Activated CD4-positive, alpha-beta T cell treated with anti-CD3 and anti-CD28 coated beads, Interleukin-2, amount 50 U/mL, for 24 hours (primary cell): ENCODE results near the gene POLR1G.

Source experiments
- DNase-seq, 2 donors: peaks; one replicate each; pipeline ENCODE4 v3.0.0-alpha.2; 2020; ENCODE audit warnings: low read depth in 1 of 2, low spot score in 1 of 2

POLR1G gene

GRCh38 chr19:45443462-45444317, 37.2 kb downstream of the POLR1G start:
- peak in 1 of 2 donors; percentile 31 for DNase-seq

DNA sequence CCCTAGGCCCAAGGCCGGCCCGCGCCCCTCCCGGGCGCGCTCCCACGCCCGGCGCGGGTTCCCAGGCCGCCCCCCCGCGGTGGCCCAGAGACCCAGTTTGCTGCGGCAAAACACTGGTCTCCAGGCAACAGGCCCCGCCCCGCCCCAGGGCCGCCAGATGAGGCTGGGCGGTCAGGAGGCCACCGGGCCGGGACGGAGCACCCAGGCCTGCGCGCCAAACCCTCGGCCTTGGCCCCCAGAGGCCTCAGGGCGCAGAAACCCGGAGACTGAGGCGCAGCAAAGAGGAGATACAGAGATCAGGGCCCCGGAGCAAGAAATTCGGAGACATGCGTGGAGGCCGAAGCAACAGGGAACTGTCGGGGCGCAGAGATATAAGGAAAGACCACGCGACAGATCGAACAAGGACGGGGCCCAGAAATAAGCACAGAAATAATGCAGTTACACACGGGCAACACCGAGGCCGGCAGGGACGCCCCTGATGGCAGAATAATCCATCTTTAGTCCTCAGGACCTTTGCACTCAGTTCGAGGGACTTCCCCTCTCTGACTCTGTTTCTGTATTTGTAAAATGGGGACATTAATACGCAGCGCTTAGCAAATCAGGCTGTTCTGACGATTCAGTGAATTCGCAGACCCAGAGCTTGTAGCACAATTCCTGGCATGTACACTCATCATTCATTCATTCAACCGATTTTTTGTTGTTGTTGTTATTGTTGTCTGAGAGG, 38.0 kb downstream of the POLR1G start:
- peak; percentile 43 to 56 for DNase-seq

GRCh38 chr19:45445139-45445538, 38.7 kb downstream of the POLR1G start:
- no peak for DNase-seq

- DNase-seq = no peak
Observed at GRCh38 chr19:45446295-45446694, 39.9 kb downstream of the POLR1G start.

GRCh38 chr19:45446944-45447343, 40.5 kb downstream of the POLR1G start:
- DNase-seq = no peak

DNA sequence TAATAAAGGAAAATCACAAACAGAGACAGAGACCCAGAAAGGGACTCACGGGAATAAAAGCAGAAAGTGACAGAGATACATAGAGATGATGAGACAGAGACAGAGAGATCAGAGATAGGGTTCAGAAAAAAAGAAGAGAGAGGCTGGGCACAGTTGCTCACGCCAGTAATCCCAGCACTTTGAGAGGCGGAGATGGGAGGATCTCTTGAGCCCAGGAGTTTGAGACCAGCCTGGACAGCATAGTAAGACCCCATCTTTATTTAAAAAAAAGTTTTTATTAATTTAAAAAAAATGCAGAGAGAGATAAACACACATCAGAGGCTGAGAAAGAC, 41.9 kb downstream of the POLR1G start:
- no peak for DNase-seq

DNA sequence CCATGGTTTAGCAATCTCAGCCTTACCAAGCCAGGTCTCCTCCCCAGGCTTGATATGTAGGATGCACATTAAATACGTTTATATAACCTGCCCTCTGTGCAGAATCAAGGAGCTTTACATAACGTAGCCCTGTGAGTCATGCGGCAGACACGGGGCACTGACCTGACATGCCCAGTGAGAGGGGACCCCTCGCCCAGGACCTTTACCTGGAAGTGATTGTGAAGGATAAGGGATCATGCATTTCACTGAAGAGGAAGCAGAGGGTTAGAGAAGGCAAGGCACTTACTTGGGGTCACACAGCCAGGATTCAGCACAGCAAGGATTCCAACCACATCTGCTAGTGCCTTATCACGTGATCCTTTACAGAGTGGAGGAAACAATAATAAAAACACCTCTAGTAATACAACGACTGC, 42.4 kb downstream of the POLR1G start:
- no peak for DNase-seq

- DNase-seq = no peak
Observed at GRCh38 chr19:45450012-45450333, 43.5 kb downstream of the POLR1G start.

- DNase-seq = peak in 1 of 2 donors; percentile 39
Observed at GRCh38 chr19:45451131-45451849, 44.8 kb downstream of the POLR1G start.

- no peak for DNase-seq
Observed at GRCh38 chr19:45451850-45452387, 45.5 kb downstream of the POLR1G start.

- DNase-seq = peak in 1 of 2 donors; percentile 32
Observed at GRCh38 chr19:45455707-45456499, 49.5 kb downstream of the POLR1G start.

DNA sequence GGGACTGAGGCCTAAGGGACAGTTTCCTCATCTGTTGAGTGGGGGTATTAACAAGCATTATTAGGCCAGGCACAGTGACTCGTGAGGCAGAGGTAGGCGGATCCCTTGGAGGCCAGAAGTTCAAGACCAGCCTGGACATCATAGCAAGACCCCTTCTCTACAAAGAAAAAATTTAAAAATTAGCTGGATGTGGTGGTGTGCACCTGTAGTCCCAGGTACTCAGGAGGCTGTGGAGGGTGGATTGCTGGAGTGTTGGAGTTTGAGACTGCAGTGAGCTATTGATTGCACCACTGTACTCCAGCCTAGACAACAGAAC, 50.0 kb downstream of the POLR1G start:
- no peak for DNase-seq

- no peak for DNase-seq
Observed at GRCh38 chr19:45457776-45458175, 51.3 kb downstream of the POLR1G start.
